K562 (cell line): ENCODE data around the gene OR10G7. TPM values are rescaled to one million over a fixed set of nuclear protein-coding genes. Genes with fewer than 3 reads are reported as not detected.
A peak's percentile ranks its signal among the peaks of the same experiment; 100 is the strongest.

Source experiments
- CGGBP1 ChIP-seq: fragments of 250-450 bp; sonication (Bioruptor Pico); IDR thresholded peaks from 2 replicates; pipeline ENCODE4 v1.9.0; 2021; ENCODE audit warnings: mild to moderate bottlenecking
- DEAF1 ChIP-seq: fragments of 450-650 bp; formaldehyde crosslinking; IDR thresholded peaks from 2 replicates; pipeline ENCODE4 v1.4.0; 2020; ENCODE audit warnings: mild to moderate bottlenecking, moderate library complexity
- GABPB2 ChIP-seq: fragments of 250-450 bp; sonication (Bioruptor Pico); conservative IDR thresholded peaks from 2 replicates; pipeline ENCODE4 v1.5.1; 2021; ENCODE audit warnings: mild to moderate bottlenecking
- MED1 ChIP-seq: sonication (generic); formaldehyde crosslinking; IDR thresholded peaks from 2 replicates; pipeline ENCODE4 v1.8.1; 2023; ENCODE audit warnings: missing genetic modification reagents, borderline replicate concordance
- MNT ChIP-seq, 2 experiments: fragments of 450-650 bp; conservative IDR thresholded peaks; 2 replicates each; pipeline ENCODE4 v1.6.1; 2017; ENCODE audit warnings: mild to moderate bottlenecking in 2 of 2, moderate library complexity in 2 of 2
- MYNN ChIP-seq, 2 experiments: sonication (generic); formaldehyde crosslinking in 1 of 2; IDR thresholded peaks; 2 replicates each; pipeline versions ENCODE4 v1.5.0 to v1.6.1; 2016 to 2020; ENCODE audit warnings: antibody characterized with exemption in 1 of 2, missing genetic modification reagents in 1 of 2
- NCOA6 ChIP-seq: fragments of 450-650 bp; IDR thresholded peaks from 2 replicates; pipeline ENCODE4 v1.6.1; 2017; ENCODE audit warnings: mild to moderate bottlenecking
- NFE2 ChIP-seq: IDR thresholded peaks from 2 replicates; pipeline ENCODE4 v1.6.1; 2014; ENCODE audit warnings: antibody characterized with exemption, low read depth
- RAD21 ChIP-seq, 2 experiments: fragments of 250-450 bp in 1 of 2; fragments of 450-650 bp in 1 of 2; sonication (Bioruptor Pico) in 1 of 2; formaldehyde crosslinking in 1 of 2; IDR thresholded peaks in 1 of 2; conservative IDR thresholded peaks in 1 of 2; 2 replicates each; pipeline versions ENCODE4 v1.4.0 to v1.8.0; 2020 to 2022; ENCODE audit warnings: mild to moderate bottlenecking in 2 of 2, moderate library complexity in 1 of 2
- RB1 ChIP-seq: fragments of 450-650 bp; IDR thresholded peaks from 2 replicates; pipeline ENCODE4 v1.6.1; 2017; ENCODE audit warnings: low read depth, mild to moderate bottlenecking
- RBM39 ChIP-seq: fragments of 200-400 bp; formaldehyde crosslinking; optimal IDR thresholded peaks from 2 replicates; pipeline ENCODE3; 2018; ENCODE audit warnings: low read depth, low read length
- SMAD2 ChIP-seq: fragments of 150-350 bp; IDR thresholded peaks from 2 replicates; pipeline ENCODE4 v1.6.1; 2014; ENCODE audit warnings: low read depth, mild to moderate bottlenecking, low read length
- SMAD3 ChIP-seq: fragments of 450-650 bp; formaldehyde crosslinking; conservative IDR thresholded peaks from 2 replicates; pipeline ENCODE4 v1.4.0; 2020; ENCODE audit warnings: mild to moderate bottlenecking
- TFAP4 ChIP-seq: sonication (generic); formaldehyde crosslinking; IDR thresholded peaks from 2 replicates; pipeline ENCODE4 v1.8.0; 2022; ENCODE audit warnings: missing genetic modification reagents, mild to moderate bottlenecking, moderate library complexity, borderline replicate concordance
- XRCC5 ChIP-seq: fragments of 200-400 bp; formaldehyde crosslinking; IDR thresholded peaks from 2 replicates; pipeline ENCODE4 v1.6.1; 2017; ENCODE audit warnings: low read depth, mild to moderate bottlenecking, low read length
- ZKSCAN1 ChIP-seq: fragments of 150-350 bp; IDR thresholded peaks from 2 replicates; pipeline ENCODE4 v1.6.1; 2016; ENCODE audit warnings: low read depth, low read length
- ZNF24 ChIP-seq: fragments of 450-650 bp; IDR thresholded peaks from 2 replicates; pipeline ENCODE4 v1.6.1; 2016
- ZNF561 ChIP-seq: fragments of 450-650 bp; formaldehyde crosslinking; conservative IDR thresholded peaks from 2 replicates; pipeline ENCODE4 v1.4.0; 2020; ENCODE audit warnings: mild to moderate bottlenecking, moderate library complexity
- ZNF778 ChIP-seq: fragments of 450-650 bp; formaldehyde crosslinking; IDR thresholded peaks from 2 replicates; pipeline ENCODE4 v1.4.0; 2020; ENCODE audit warnings: mild to moderate bottlenecking, moderate library complexity
- polyA plus RNA-seq, 8 experiments: library from polyadenylated mRNA; depleted of rRNA in 4 of 8; stranded (reverse) in 5 of 8; unstranded in 3 of 8; fragments of >200 nt; fragmentation: Nextera tagmentation in 2 of 8; fragmentation: Illumina TruSeq in 1 of 8; extraction: Ambion mirVana in 2 of 8; extraction: Trizol in 1 of 8; gene quantifications; 2 replicates each; pipeline versions ENCODE4 v1.2.1 to v1.2.3, GENCODE V29; 2011 to 2014; ENCODE audit warnings: inconsistent platforms in 1 of 8, missing spikeins in 1 of 8
- total RNA-seq, 7 experiments: library from RNA; depleted of rRNA in 6 of 7; stranded (reverse); fragments of >200 nt in 6 of 7; fragmentation: Illumina TruSeq in 2 of 7; extraction: Trizol in 2 of 7; gene quantifications; 2 replicates each; pipeline versions ENCODE4 v1.2.1 to v1.2.3, GENCODE V29; 2011 to 2021; ENCODE audit warnings: low replicate concordance in 1 of 7
- TF ChIP-seq, protein P1 (sequence below): IDR thresholded peaks from 2 replicates; pipeline ENCODE4 v1.6.1; 2012; ENCODE audit warnings: low read depth, low read length, improper control_type of control experiment, borderline replicate concordance

The OR10G7 gene
- total and polyA plus RNA-seq, 9 of the 15 experiments (the other 6 are each of a cell fraction or from before 2014, with no cell fraction given): not detected

GRCh38 chr11:124069429-124070401 lies 28.6 kb upstream of the OR10G7 start (continued):
- TF ChIP-seq RBM39 (no peak), DEAF1 (CRISPR knock-in tag) (peak; percentile 86), MYNN (IDR thresholded peaks at IDR 0.05) (0 out of 2 replicates have a peak, but pooled peaks have one; percentile 46), MYNN (CRISPR knock-in tag; IDR thresholded peaks at IDR 0.05) (no peak), TFAP4 (CRISPR knock-in tag) (peak; percentile 95), SMAD3 (CRISPR knock-in tag) (0 out of 2 replicates have a peak, but pooled peaks have one; percentile 5), ZNF24 (0 out of 2 replicates have a peak, but pooled peaks have one; percentile 19), NCOA6 (peak; percentile 56), ZNF778 (no peak), MED1 (CRISPR knock-in tag) (no peak), RB1 (peak; percentile 71; the same call in 1 of the 2 replicates), XRCC5 (peak; percentile 75; the same call in 1 of the 2 replicates), MNT (conservative IDR thresholded peaks at IDR 0.05) (peak; percentile 97 to 99), CGGBP1 (no peak), NFE2 (no peak), RAD21 (CRISPR knock-in tag; conservative IDR thresholded peaks at IDR 0.05 in 1 of 2, IDR thresholded peaks at IDR 0.05 in 1 of 2) (peak; percentile 91 to 92), ZNF561 (CRISPR knock-in tag) (no peak), SMAD2 (no peak), GABPB2 (CRISPR knock-in tag) (no peak), ZKSCAN1 (0 out of 2 replicates have a peak, but pooled peaks have one; percentile 61)
- TF ChIP-seq, protein P1, sequence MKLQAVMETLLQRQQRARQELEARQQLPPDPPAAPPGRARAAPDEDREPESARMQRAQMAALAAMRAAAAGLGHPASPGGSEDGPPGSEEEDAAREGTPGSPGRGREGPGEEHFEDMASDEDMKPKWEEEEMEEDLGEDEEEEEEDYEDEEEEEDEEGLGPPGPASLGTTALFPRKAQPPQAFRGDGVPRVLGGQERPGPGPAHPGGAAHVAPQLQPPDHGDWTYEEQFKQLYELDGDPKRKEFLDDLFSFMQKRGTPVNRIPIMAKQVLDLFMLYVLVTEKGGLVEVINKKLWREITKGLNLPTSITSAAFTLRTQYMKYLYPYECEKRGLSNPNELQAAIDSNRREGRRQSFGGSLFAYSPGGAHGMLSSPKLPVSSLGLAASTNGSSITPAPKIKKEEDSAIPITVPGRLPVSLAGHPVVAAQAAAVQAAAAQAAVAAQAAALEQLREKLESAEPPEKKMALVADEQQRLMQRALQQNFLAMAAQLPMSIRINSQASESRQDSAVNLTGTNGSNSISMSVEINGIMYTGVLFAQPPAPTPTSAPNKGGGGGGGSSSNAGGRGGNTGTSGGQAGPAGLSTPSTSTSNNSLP: no peak
